Muscle of arm (tissue), 12 donors: ENCODE results near the gene CNTNAP5. TPM values are rescaled to one million over a fixed set of nuclear protein-coding genes. Genes with fewer than 3 reads are reported as not detected.

ENCODE experiments used
- DNase-seq: peaks from one replicate; pipeline ENCODE4 v3.0.0-alpha.2; 2013
- polyA plus RNA-seq, 12 donors: library from polyadenylated mRNA; unstranded; fragments of 120-200 nt; gene quantifications; one replicate each; pipeline ENCODE4 v1.2.1, GENCODE V29; 2013; ENCODE audit not compliant: insufficient read length in 12 of 12

Gene CNTNAP5
- polyA plus RNA-seq, 12 donors: 0.09 to 0.57 (median 0.23) TPM; not detected in 2

GRCh38 chr2:124689348-124689747, 664.3 kb downstream of the CNTNAP5 start:
- DNase-seq: no peak

- no peak for DNase-seq
Observed at GRCh38 chr2:124692216-124692615, 667.1 kb downstream of the CNTNAP5 start.

DNA sequence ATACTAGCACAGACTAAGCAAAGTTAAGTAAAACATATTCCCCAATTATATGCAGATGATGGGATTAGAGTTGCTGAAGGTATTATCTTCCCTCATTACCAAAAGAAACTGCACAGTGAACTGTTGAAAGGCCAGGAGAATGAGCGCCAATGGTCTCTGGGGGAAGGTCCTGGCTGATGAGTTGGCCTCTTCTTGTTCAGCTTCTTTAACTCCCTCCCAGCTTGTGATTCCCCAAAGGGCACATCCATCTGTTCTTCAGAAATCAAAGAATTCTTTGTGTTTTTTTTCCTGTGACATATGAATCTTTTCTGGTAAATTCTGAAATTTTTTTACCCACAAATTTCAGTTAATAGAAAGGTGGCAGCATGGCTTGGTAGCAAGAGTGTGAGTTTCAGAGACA, 667.6 kb downstream of the CNTNAP5 start:
- peak; percentile 2 for DNase-seq

DNA sequence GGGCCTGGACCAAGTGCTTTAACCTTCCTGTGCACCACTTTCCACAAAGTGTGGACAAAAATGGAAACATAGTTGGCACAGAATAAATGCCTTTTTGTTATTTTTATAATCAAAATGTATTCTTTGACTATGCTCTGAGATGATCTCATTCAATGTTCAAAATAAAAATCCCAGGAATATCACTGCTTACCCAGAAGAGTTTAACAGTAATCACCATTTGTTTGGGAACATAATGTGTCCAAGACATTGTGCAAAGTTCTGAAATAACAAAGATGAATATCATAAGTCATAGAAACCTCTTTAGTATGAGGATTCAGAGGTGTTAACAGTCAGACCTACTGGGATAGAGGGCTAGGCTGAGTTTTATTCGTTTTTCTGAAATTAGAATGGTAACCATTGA, 668.1 kb downstream of the CNTNAP5 start:
- no peak for DNase-seq

- DNase-seq: no peak
Observed at GRCh38 chr2:124698979-124699565, 674.0 kb downstream of the CNTNAP5 start.

GRCh38 chr2:124702777-124703176, 677.7 kb downstream of the CNTNAP5 start:
- DNase-seq: no peak

- DNase-seq: no peak
Observed at GRCh38 chr2:124704071-124704925, 679.2 kb downstream of the CNTNAP5 start.

- no peak for DNase-seq
Observed at GRCh38 chr2:124708661-124709060, 683.6 kb downstream of the CNTNAP5 start.

- DNase-seq: no peak
Observed at GRCh38 chr2:124713969-124714368, 688.9 kb downstream of the CNTNAP5 start.

DNA sequence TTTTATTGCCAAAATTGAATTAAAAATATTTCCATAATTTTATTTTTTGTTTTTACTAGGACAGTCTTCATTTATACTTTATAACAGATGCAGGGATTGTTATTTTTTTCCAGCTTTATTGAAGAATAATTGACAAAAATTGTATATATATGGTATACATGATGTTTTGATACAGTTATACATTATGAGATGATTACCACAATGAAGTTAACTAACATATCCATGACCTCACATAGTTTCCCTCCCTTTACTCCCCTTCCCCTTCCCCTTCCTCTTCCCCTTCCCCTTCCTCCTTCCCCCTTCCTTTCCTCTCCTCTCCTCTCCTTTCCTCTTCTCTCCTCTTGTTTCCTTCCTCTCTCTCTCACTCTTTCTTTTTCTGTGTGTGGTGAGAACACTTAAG, 700.1 kb downstream of the CNTNAP5 start:
- DNase-seq: no peak

DNA sequence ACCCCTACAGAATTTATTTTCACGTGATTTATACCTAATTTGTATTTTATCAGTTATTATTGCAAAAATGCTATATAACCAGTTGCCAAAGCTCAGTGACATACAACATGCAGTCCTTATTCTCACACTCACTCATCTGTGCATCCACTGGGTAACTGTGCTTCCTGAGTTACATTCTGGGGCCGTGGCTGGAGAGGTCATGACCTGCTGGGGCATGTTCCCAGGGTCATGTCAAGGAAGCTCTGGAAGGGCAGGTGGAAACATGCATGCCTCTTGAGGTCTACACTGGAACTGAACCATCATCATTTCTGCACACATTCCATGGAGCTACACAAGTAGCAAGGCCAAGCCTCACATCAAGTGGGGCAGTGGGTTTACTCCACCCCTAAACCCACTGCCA, 715.5 kb downstream of the CNTNAP5 start:
- DNase-seq: no peak

GRCh38 chr2:124753842-124754241, 728.8 kb downstream of the CNTNAP5 start:
- DNase-seq: no peak

DNA sequence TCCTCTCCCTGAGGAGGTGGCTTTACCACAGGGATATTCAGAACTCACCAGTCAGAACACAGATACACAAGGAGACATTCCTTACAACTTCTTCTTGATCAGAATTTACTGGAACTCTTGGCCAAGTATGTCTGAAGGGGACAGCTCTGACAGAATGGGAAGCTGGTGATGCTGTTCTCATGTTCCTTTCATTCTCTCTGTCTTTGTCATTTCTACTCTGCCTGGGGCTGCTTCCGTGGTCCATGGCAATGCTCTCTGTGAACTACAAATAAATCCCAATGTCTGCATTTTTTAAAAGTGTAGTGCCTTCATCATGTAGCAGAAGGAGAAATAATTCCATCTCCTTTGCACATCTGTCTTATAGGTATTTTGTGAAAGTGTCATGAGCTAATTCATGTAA, 730.3 kb downstream of the CNTNAP5 start:
- DNase-seq: no peak

- no peak for DNase-seq
Observed at GRCh38 chr2:124756048-124756447, 731.0 kb downstream of the CNTNAP5 start.

DNA sequence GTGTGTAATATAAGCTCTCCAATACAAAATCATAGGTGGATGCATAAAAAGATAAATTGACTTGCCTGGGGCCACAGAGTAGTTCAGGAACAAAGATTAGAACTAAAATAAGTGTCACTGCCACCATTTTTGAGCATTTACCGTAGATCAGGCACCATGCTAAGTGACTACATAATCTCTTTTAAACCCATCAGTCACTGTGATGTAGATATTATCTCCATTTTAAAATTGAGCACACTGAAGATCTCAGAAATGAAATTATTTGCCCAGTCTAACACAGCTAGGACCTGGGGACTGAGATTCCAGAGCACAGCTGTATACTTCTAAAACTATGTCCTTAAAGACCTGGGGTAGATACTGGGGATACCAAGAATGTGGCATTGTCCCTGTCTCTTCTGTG, 737.3 kb downstream of the CNTNAP5 start:
- DNase-seq: no peak

DNA sequence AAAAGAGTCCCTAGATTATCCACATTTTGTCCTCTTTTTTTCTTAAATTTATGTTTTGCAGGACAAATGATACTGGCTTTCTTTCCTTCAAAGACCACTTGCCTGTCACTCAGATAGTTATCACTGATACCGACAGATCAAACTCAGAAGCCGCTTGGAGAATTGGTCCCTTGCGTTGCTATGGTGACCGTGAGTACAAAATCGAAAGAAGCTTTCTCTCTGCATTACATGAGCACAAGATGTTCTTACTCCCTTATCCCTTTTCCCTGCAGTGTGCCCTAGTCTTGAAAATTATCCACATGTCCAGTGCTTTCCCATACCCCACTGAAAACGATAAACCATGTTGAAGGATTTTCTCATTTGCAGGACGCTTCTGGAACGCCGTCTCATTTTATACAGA, 738.5 kb downstream of the CNTNAP5 start:
- no peak for DNase-seq

DNA sequence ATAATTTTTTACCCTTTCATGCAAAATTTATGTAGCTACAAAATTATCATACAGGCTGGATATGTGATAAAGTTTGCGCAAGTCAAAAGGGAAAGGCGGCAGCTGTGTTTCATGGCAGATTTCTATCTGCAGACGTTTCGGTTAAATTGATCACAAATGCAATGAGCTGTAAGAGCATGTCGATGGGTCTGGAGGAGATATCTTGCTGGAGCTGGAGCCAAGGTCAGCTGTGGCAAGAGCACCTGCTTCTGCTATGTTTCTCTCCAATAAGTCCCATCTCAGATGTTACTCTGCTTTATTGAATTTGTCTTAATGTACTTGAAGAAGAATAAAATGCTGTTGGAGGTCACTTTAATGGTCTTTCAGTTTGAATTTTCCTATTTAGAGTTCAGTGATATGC, 749.7 kb downstream of the CNTNAP5 start:
- no peak for DNase-seq

- no peak for DNase-seq
Observed at GRCh38 chr2:124776332-124776731, 751.2 kb downstream of the CNTNAP5 start.

- DNase-seq: no peak
Observed at GRCh38 chr2:124778076-124778475, 753.0 kb downstream of the CNTNAP5 start.

GRCh38 chr2:124796647-124797046, 771.6 kb downstream of the CNTNAP5 start:
- no peak for DNase-seq

DNA sequence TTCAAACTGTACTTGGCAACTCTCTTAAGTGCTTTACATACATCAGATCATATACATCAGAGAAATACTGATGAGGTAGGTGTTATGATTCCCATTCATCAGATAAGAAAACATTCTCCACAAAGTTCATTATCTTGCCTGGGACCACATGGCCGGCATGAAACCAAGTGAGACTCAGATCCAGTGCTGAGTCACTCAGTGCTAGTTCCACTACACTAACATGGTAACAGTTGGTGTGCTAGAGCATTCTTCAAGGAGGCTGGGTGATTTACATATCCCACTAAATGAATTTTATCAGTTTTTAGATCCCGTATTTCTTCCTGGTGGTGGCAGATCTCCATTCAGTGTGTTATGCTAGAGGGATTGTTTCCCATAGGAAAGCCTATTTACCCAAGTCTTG, 772.0 kb downstream of the CNTNAP5 start:
- no peak for DNase-seq

DNA sequence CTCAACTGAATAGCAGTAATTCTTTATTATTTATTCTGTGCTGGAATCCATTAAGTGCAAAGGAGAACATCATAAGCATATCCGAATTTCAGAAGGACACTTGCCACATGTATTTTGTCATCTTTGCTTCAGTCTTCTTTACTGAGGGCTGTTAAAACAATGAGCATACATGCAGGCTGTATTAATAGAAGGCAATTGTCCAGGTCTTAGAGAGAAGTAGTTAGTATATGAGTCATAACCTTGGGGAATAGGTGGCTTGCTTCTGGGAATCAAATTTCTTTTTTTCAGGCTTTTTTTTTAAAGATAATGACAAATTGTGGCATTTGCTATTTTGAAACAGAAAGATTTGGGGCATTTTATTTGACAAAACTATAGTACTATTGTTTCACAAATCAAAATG, 773.5 kb downstream of the CNTNAP5 start:
- no peak for DNase-seq
